PC-9 (cell line): ENCODE data around the gene SLC39A10. TPM values are rescaled to one million over a fixed set of nuclear protein-coding genes. Genes with fewer than 3 reads are reported as not detected.

Experiments used
- BruUV-seq: library from RNA; stranded (reverse); fragments of 400-500 nt; replicated peaks from 2 replicates; lab custom pipeline; 2021; lab: Mats Ljungman, UMichigan
- CTCF ChIA-PET: fragments of 300-600 bp; sonication (Branson Sonifier 250); formaldehyde crosslinking; loops from one replicate; lab custom pipeline; 2022; ENCODE audit warnings: antibody characterized with exemption; lab: Charles Lee
- POLR2A ChIA-PET: fragments of 300-600 bp; sonication (Branson Sonifier 250); formaldehyde crosslinking; loops from one replicate; lab custom pipeline; 2022; ENCODE audit warnings: antibody characterized with exemption; ENCODE audit not compliant: unreplicated experiment; lab: Charles Lee
- DNase-seq, 2 experiments: peaks; one replicate each; pipeline versions ENCODE4 v3.0.0 to v3.0.0-alpha.2; 2015 to 2022; ENCODE audit warnings: mixed read lengths in 1 of 2
- H2AFZ ChIP-seq: fragments of 200-600 bp; sonication (generic); 2 replicates; pipeline ENCODE4 v1.8.1; 2017; ENCODE audit warnings: antibody characterized with exemption
- H3F3A ChIP-seq: fragments of 200-600 bp; sonication (generic); 2 replicates; pipeline ENCODE4 v1.8.1; 2017; ENCODE audit warnings: antibody characterized with exemption, mild to moderate bottlenecking, low read depth; ENCODE audit not compliant: insufficient read depth
- H3K27ac ChIP-seq: fragments of 200-600 bp; sonication (generic); 2 replicates; pipeline ENCODE4 v1.6.1; 2016; ENCODE audit warnings: mixed run types
- H3K27me3 ChIP-seq: fragments of 200-600 bp; sonication (generic); 2 replicates; pipeline ENCODE4 v1.6.1; 2016; ENCODE audit warnings: low read depth, mixed run types; ENCODE audit not compliant: insufficient read depth
- H3K36me3 ChIP-seq: fragments of 200-600 bp; sonication (generic); 2 replicates; pipeline ENCODE4 v1.6.1; 2016; ENCODE audit warnings: low read depth, mixed run types
- H3K4me1 ChIP-seq: fragments of 200-600 bp; sonication (generic); replicated peaks from 2 replicates; pipeline ENCODE4 v1.6.1; 2016; ENCODE audit warnings: mixed run types; ENCODE audit not compliant: insufficient read depth
- H3K4me2 ChIP-seq: fragments of 200-600 bp; sonication (generic); 2 replicates; pipeline ENCODE4 v1.6.1; 2017; ENCODE audit warnings: mixed run types
- H3K4me3 ChIP-seq: fragments of 200-600 bp; sonication (generic); 2 replicates; pipeline ENCODE4 v1.6.1; 2016; ENCODE audit warnings: mixed run types
- H3K79me2 ChIP-seq: fragments of 200-600 bp; sonication (generic); 2 replicates; pipeline ENCODE4 v1.6.1; 2017; ENCODE audit warnings: low read depth, mixed run types
- H3K9me2 ChIP-seq: fragments of 200-600 bp; sonication (generic); 2 replicates; pipeline ENCODE4 v1.8.1; 2017; ENCODE audit warnings: mild to moderate bottlenecking; ENCODE audit not compliant: insufficient read depth
- H3K9me3 ChIP-seq: fragments of 200-600 bp; sonication (generic); 2 replicates; pipeline ENCODE4 v1.8.1; 2016; ENCODE audit warnings: low read depth; ENCODE audit not compliant: insufficient read depth
- H4K20me1 ChIP-seq: fragments of 200-600 bp; sonication (generic); 2 replicates; pipeline ENCODE4 v1.8.1; 2017; ENCODE audit not compliant: insufficient read depth
- EZH2 ChIP-seq: fragments of 200-600 bp; sonication (generic); IDR thresholded peaks from 2 replicates; pipeline ENCODE4 v1.8.0; 2017; ENCODE audit warnings: antibody characterized with exemption, low read depth
- intact Hi-C: fragments of 100-400 bp; cut with micrococcal nuclease; formaldehyde crosslinking; loops from one replicate; pipeline ENCODE4 v1.10.0; 2022; ENCODE audit not compliant: unreplicated experiment
- total RNA-seq: library from RNA; stranded (reverse); gene quantifications from 2 replicates; pipeline ENCODE4 v1.2.3, GENCODE V29; 2021
- TF ChIP-seq, protein P1 (sequence below): fragments of 200-600 bp; sonication (generic); conservative IDR thresholded peaks from 2 replicates; pipeline ENCODE4 v1.6.1; 2017; ENCODE audit warnings: mixed run types, antibody characterized with exemption, mild to moderate bottlenecking, moderate library complexity

The SLC39A10 gene
- total RNA-seq, 1 experiment from 2014 or later: 43.7 TPM

GRCh38 chr2:195667974-195668373 lies 10.9 kb downstream of the SLC39A10 start:
- Histone ChIP-seq H3K79me2 (no peaks in the 10 kb centered on the region), H3K4me1 (no peaks in the 10 kb centered on the region), H3K27ac (no peak overlapping the region), H3K4me2 (no peak overlapping the region), H3K27me3 (no peaks in the 10 kb centered on the region), H3K9me2 (no peaks in the 10 kb centered on the region), H3K9me3 (no peaks in the 10 kb centered on the region), H2AFZ (no peak overlapping the region), H3F3A (no peaks in the 10 kb centered on the region), H3K4me3 (no peak overlapping the region), H4K20me1 (no peaks in the 10 kb centered on the region), H3K36me3 (no peaks in the 10 kb centered on the region)
- CTCF ChIA-PET: no interaction called here
- BruUV-seq: no TSS peak
- TF ChIP-seq, protein P1, sequence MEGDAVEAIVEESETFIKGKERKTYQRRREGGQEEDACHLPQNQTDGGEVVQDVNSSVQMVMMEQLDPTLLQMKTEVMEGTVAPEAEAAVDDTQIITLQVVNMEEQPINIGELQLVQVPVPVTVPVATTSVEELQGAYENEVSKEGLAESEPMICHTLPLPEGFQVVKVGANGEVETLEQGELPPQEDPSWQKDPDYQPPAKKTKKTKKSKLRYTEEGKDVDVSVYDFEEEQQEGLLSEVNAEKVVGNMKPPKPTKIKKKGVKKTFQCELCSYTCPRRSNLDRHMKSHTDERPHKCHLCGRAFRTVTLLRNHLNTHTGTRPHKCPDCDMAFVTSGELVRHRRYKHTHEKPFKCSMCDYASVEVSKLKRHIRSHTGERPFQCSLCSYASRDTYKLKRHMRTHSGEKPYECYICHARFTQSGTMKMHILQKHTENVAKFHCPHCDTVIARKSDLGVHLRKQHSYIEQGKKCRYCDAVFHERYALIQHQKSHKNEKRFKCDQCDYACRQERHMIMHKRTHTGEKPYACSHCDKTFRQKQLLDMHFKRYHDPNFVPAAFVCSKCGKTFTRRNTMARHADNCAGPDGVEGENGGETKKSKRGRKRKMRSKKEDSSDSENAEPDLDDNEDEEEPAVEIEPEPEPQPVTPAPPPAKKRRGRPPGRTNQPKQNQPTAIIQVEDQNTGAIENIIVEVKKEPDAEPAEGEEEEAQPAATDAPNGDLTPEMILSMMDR: no peak
- no peak for TF ChIP-seq EZH2
- POLR2A ChIA-PET: no interaction called here
- DNase-seq: no peak
- intact Hi-C loops: loop anchor here (10.0 kb wide), 1 partner anchor 397 kb away; the partner anchor contains the start of gene DNAH7

- intact Hi-C loops: no loop called here
- Histone ChIP-seq H4K20me1 (no peaks in the 10 kb centered on the region), H3K36me3 (no peaks in the 10 kb centered on the region), H3K27me3 (no peaks in the 10 kb centered on the region), H3K9me3 (no peaks in the 10 kb centered on the region), H3K4me2 (no peak overlapping the region), H3K27ac (no peak overlapping the region), H3F3A (no peaks in the 10 kb centered on the region), H3K4me1 (no peaks in the 10 kb centered on the region), H3K79me2 (no peaks in the 10 kb centered on the region), H2AFZ (no peak overlapping the region), H3K9me2 (no peaks in the 10 kb centered on the region), H3K4me3 (no peak overlapping the region)
- ChIA-PET CTCF (no interaction called here), POLR2A (no interaction called here)
- TF ChIP-seq, protein P1: no peak
- no peak for TF ChIP-seq EZH2
- BruUV-seq: no TSS peak
- no peak for DNase-seq
Measured at GRCh38 chr2:195670191-195670590, 13.2 kb downstream of the SLC39A10 start.

- no peaks in the 10 kb centered on the region for H3K9me3 ChIP-seq
- H3K27me3 ChIP-seq: no peaks in the 10 kb centered on the region
- intact Hi-C loops: no loop called here
- no peaks in the 10 kb centered on the region for H3K36me3 ChIP-seq
- H3K4me2 ChIP-seq: no peak overlapping the region
- no peaks in the 10 kb centered on the region for H3K4me1 ChIP-seq
- H3F3A ChIP-seq: no peaks in the 10 kb centered on the region
- H3K9me2 ChIP-seq: no peaks in the 10 kb centered on the region
- H3K27ac ChIP-seq: no peak overlapping the region
- BruUV-seq: no TSS peak
- no peak for DNase-seq
- no peaks in the 10 kb centered on the region for H4K20me1 ChIP-seq
- H2AFZ ChIP-seq: no peak overlapping the region
- POLR2A ChIA-PET: no interaction called here
- CTCF ChIA-PET: interaction anchor here (0.5 kb wide), 1 partner anchor 230 kb away, joined by 3 read pairs; no protein-coding TSS in a partner anchor
- TF ChIP-seq, protein P1: no peak
- TF ChIP-seq EZH2: no peak
- no peaks in the 10 kb centered on the region for H3K79me2 ChIP-seq
- no peak overlapping the region for H3K4me3 ChIP-seq
Measured at GRCh38 chr2:195671563-195671962, 14.5 kb downstream of the SLC39A10 start.
